AG04449 (cell line): ENCODE data around the gene SNRK.

Experiments
- CTCF ChIA-PET: fragments of 350-600 bp; formaldehyde crosslinking; extraction: SDS; loops from one replicate; lab custom pipeline; 2021; ENCODE audit warnings: antibody characterized with exemption; lab: Yijun Ruan, JAX
- POLR2A ChIA-PET: fragments of 400-600, 350-600 bp; formaldehyde crosslinking; extraction: SDS; loops from one replicate; lab custom pipeline; 2020; ENCODE audit warnings: antibody characterized with exemption, inconsistent platforms; lab: Yijun Ruan, JAX
- DNase-seq: peaks from one replicate; pipeline ENCODE4 v3.0.0-alpha.2; 2010; ENCODE audit warnings: low read depth, low spot score
- H3K4me3 ChIP-seq: 2 replicates; pipeline ENCODE4 v1.5.1; 2011; ENCODE audit warnings: low read depth, mild to moderate bottlenecking, control low read depth, low read length
- CTCF ChIP-seq: IDR thresholded peaks from one replicate; pipeline ENCODE4 v1.5.1; 2011; ENCODE audit warnings: mild to moderate bottlenecking, moderate library complexity, low read length, control low read depth, inconsistent platforms; ENCODE audit not compliant: insufficient read depth; ENCODE audit errors: missing control alignments

SNRK gene

GRCh38 chr3:43279082-43279481, 7.3 kb upstream of the SNRK start:
- no peak overlapping the region for H3K4me3 ChIP-seq
- no peak for TF ChIP-seq CTCF
- POLR2A ChIA-PET = no interaction called here
- DNase-seq = no peak
- CTCF ChIA-PET = interaction anchor here (1.1 kb wide), 1 partner anchor 223 kb away, joined by 3 read pairs; no protein-coding TSS in a partner anchor

- DNase-seq = no peak
- ChIA-PET POLR2A (no interaction called here), CTCF (interaction anchor here (0.7 to 1.1 kb wide), 2 partner anchors 10 to 223 kb away, joined by 3 read pairs; no protein-coding TSS in a partner anchor)
- H3K4me3 ChIP-seq = no peak overlapping the region
- no peak for TF ChIP-seq CTCF
Measured at GRCh38 chr3:43279532-43279931, 6.8 kb upstream of the SNRK start.

DNA sequence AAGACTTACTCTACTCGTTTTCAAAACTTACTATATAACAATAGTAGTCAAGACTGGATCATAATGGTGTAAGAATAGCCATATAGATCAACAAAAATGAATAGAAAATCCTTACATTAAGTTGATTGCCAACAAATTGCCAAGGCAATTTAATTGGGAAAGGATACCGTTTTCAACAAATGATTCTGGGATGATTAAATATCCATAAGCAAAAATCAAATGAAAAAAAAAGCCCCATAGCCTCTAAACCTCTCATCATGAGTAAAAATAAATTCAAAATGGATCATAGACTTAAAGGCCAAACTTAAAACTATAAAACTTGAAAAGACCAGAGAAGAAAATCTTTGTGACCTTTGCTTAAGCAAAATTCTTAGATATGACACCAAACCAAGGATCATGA, 5.3 kb upstream of the SNRK start:
- DNase-seq = no peak
- ChIA-PET CTCF (no interaction called here), POLR2A (no interaction called here)
- H3K4me3 ChIP-seq = no peak overlapping the region
- no peak for TF ChIP-seq CTCF

- H3K4me3 ChIP-seq = no peak overlapping the region
- DNase-seq = no peak
- no peak for TF ChIP-seq CTCF
- CTCF ChIA-PET = no interaction called here
- POLR2A ChIA-PET = no interaction called here
Measured at GRCh38 chr3:43284171-43284570, 2.2 kb upstream of the SNRK start.

- ChIA-PET POLR2A (interaction anchor here (0.6 to 0.9 kb wide), 3 partner anchors 12 to 152 kb away, joined by 3 to 7 read pairs (median 5); no protein-coding TSS in a partner anchor), CTCF (interaction anchor here (1.2 to 1.5 kb wide), 2 partner anchors 11 to 30 kb away, joined by 3 to 4 read pairs; no protein-coding TSS in a partner anchor)
- no peak overlapping the region for H3K4me3 ChIP-seq
- no peak for DNase-seq
- no peak for TF ChIP-seq CTCF
Measured at GRCh38 chr3:43285644-43286043, 696 bp upstream of the SNRK start.

- no peak for TF ChIP-seq CTCF
- DNase-seq = no peak
- CTCF ChIA-PET = interaction anchor here (1.5 to 1.6 kb wide), 2 partner anchors 10 to 126 kb away, joined by 4 to 5 read pairs; no protein-coding TSS in a partner anchor
- POLR2A ChIA-PET = interaction anchor here (1.0 kb wide), 1 partner anchor 124 kb away, joined by 4 read pairs; no protein-coding TSS in a partner anchor
- H3K4me3 ChIP-seq = peak overlapping the region; percentile 79
Measured at GRCh38 chr3:43286841-43287499, 630 bp downstream of the SNRK start.
